ENCODE results near the gene TBL3.
A peak's percentile ranks its signal among the peaks of the same experiment; 100 is the strongest.

The TBL3 gene

GRCh38 chr16:2023092-2024031, 51.5 kb downstream of the TBL3 start:
- DNase-seq = peak; percentile 97

DNA sequence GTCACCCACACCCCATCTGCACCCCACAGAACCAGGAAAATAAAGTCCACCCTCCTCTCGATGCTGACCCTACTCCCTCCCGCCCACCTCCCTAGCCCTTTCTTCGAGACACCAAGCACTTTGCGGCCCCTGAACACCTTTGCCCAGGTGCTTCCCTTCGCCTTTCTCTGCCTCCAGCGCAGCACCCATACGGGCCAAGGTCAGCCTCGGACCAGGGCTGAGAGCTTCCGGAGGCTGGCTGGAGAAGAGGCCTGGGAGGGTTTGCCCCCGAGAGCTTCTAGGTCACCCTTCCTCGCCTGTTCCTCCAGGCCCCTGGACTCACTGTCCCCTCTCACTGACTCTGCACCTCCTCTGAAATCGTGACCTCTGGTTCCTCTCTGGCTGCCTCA, 52.2 kb downstream of the TBL3 start:
- DNase-seq = no peak

GRCh38 chr16:2025251-2025650, 53.4 kb downstream of the TBL3 start:
- no peak for DNase-seq

DNA sequence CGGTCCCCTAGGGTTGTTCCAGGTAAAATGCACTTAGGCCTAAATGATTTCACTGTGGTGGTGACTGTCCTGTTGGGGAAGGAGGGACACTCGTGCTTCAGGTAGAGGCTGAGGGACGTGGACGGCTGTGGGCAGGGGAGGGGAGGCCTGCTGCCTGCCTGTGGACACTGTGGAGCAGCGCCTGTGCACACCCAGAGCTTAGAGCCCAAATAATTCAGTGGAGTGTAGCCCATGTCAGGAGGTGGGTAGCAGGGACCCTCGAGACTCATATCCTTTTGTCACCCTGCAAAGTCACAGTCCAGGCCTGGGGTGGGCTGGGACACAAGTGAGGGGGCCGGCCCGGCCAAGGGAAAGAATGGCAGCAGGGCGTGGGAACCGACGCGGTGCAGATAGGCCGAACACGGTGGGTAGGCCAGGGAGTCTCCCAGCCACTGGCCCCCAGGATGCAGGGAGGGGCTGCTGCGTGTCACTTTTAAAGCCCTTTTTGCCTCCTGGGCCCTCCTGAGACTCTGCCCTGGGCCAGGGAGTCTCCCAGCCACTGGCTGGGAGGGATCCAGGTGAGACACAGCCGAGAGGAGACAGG, 54.1 kb downstream of the TBL3 start:
- DNase-seq = no peak

DNA sequence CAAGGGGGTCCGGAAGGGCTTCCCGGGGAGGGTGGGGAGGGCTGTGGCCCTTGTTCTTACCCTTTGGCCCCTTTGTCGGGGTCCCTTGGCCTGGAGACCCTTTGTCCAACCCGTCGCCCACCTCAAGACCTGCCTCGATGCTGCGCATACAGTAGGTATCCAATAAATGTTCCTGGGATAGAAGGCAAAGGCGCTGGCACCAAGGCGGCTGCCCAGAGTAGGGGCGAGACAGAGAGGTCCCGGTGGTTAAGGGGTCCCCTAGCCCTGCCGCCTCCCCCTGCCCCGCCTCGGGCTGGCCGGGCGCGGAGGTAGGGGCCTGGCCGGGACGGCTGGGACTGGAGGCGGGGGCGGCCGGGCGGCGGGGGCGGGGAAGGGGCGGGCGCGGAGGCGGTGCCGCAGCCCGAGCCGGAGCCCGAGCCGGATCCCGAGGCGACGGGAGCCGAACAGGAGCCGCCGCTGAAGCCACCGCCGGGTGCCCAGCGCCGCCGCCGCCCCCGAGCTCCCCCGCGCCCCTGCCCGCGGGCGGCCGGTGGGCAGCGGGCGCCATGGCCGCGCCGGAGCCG, 54.7 kb downstream of the TBL3 start, which contains the start of gene NHERF2:
NHERF2 (plus strand) TSS at position 442 of the 563 bp plus-strand sequence; CDS start at position 546, 104 bp downstream.
- DNase-seq = no peak

- no peak for DNase-seq
Observed at GRCh38 chr16:2027024-2028010, 55.5 kb downstream of the TBL3 start.

DNA sequence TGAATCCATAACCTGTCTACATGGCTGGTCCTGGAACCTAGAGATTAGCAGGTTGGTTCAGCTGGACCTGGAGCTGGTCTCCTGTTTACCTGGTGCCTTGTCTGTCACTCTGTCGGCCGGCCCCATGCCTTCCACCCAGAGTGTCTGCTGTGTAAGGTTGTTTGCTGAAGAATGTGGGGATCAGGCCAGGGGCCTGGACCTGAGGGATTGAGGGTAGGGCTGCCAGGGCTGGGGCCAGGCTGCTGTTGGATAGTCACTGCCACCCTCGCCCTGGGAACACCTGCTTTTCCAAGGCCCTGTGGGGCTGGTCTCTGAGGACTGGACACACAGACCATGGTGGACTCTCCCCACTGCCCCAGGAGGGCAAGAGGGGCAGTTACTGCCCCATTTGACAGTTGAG, 56.3 kb downstream of the TBL3 start:
- DNase-seq = no peak

DNA sequence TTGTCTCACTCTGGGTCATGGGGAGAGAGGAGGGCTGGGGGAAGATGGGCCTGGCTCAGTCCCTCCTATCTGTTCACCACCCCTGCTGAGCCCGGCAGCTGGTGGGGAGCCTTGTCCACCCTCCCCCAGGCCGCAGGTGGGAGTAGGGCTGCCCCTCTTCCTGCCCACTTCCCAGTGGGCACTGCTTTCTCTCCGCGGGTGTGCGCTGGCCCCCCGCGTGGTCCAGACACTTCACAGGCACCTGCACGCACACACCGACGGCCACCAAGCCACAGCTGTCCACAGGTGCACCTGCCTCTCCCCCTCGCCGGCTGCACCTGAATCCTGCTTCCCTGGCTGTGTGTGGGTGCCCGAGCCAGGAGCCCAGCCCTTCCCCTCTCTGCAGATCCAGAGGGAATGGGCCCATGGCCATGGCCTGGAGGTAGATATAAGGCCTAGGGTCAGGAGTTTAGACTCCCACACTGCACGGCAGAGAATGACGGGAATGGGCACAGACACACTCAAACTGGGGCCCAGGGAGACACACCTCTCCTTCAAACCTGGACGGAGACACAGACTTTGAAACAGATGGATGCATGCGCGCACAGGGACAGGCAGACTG, 56.9 kb downstream of the TBL3 start:
- no peak for DNase-seq

DNA sequence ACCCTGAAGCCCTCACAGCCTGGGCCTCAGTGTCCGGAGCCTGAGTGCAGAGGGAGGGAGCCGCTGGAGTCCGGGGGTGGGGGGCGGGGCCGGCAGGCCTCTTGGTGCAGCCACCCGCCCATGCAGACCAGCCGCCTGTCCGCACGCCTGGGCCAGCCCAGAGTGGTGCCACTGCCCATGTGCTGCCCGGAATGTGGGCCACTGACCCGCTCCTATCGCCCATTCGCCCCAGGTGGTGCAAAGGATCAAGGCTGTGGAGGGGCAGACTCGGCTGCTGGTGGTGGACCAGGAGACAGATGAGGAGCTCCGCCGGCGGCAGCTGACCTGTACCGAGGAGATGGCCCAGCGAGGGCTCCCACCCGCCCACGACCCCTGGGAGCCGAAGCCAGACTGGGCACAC, 57.5 kb downstream of the TBL3 start:
- no peak for DNase-seq

- DNase-seq = no peak
Observed at GRCh38 chr16:2030036-2030435, 58.2 kb downstream of the TBL3 start.

GRCh38 chr16:2031081-2031577, 59.3 kb downstream of the TBL3 start:
- DNase-seq = no peak

All from activated CD4-positive, CD25-positive, alpha-beta regulatory T cell treated with anti-CD3 and anti-CD28 coated beads, Interleukin-2, amount 50 U/mL, for 72 hours (primary cell).